Measurements from ENCODE around the gene CRYGA. TPM values are rescaled to one million over a fixed set of nuclear protein-coding genes. Genes with fewer than 3 reads are reported as not detected.

The CRYGA gene
- total RNA-seq, 5 donors from 2014 or later (not counting 1 experiment from before 2014, with no cell fraction given) = not detected

DNA sequence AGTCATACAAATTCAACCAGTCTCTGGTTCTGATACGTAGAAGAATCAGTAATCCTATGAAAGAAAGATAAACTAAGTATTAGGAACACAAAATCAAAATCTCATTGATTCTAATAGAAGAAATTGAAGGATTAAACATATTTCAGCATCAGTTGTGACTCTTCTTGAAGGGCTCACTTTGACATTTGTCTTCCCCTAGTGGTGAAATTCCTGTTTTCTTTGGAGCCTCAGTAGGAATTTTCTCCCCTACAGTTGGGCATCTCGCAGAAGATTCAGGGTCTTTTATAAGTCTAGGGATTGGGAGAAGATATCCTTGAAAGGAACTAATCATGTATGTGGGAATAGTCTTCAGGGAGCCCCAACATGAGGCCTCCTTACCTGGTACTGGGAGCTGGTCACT lies 14.6 kb downstream of the CRYGA start:
- ChIA-PET CTCF (no interaction called here), POLR2A (no interaction called here)
- no CpG with 5 or more reads among the region's 2 CpGs for WGBS (ENCODE audit: insufficient coverage)
- no peak overlapping the region for H3K27ac ChIP-seq (ENCODE audit: low read length)
- no peak for DNase-seq
- no peaks in the 10 kb centered on the region for H3K4me1 Mint-ChIP-seq
- no peak for ATAC-seq (replicated peaks in 1 of 4)
- H3K4me3 ChIP-seq (ENCODE audit: control insufficient read depth in 1 of 2, extremely low read depth in 1 of 2, low read length in 1 of 2) = no peak overlapping the region
- no peaks in the 10 kb centered on the region for H3K36me3 Mint-ChIP-seq
- H3K4me1 ChIP-seq (ENCODE audit: control insufficient read depth in 1 of 2, extremely low read depth in 1 of 2, insufficient read depth in 2 of 2, low read length in 2 of 2) = no peaks in the 10 kb centered on the region
- H3K9me3 ChIP-seq = no peaks in the 10 kb centered on the region
- peaks cover 8 to 15% (median 13%) of the 10 kb centered on the region in 3 donors for H3K9me3 Mint-ChIP-seq
- peaks cover 6 to 7% of the 10 kb centered on the region in 2 donors for H3K27me3 Mint-ChIP-seq
- H3K36me3 ChIP-seq (ENCODE audit: control insufficient read depth in 2 of 2, extremely low read depth in 1 of 2, insufficient read depth in 1 of 2, low read length in 1 of 2) = no peaks in the 10 kb centered on the region
- H3K27ac Mint-ChIP-seq = no peak overlapping the region
- no peak overlapping the region for H3K4me3 Mint-ChIP-seq
- H3K27me3 ChIP-seq (replicated peaks in 1 of 2; ENCODE audit: control insufficient read depth in 2 of 2, extremely low read depth in 1 of 2, insufficient read depth in 2 of 2, low read length in 1 of 2) = peaks cover 0 to 4% of the 10 kb centered on the region in 2 experiments

DNA sequence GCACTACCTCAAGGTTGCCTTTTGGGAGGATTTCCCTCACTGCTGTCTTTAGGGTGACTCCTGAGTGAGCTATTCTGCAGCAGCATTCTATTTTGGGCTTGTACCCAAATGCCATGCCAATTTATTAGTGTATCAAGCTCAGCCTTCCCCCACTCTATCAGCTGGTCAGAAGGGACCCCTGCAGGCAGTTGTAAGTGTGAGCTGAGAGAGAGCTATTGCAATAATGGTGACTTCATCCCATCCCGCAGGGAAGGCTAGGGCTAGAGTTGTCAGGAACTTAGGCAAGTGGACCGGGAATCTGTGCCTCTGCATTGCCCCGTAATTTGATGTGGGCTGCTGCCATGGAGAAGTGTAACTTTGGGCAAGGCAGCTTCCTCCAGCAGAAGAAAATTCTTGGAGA lies 15.6 kb downstream of the CRYGA start:
- WGBS (ENCODE audit: insufficient coverage) = 88% methylated on average over 3 of the region's 3 CpGs
- ATAC-seq (replicated peaks in 1 of 4) (no peak), DNase-seq (no peak)
- POLR2A ChIA-PET = no interaction called here
- H3K27ac Mint-ChIP-seq = no peak overlapping the region
- CTCF ChIA-PET = interaction anchor here in 1 of 2 donors (0.6 kb wide), 1 partner anchor 11 kb away, joined by 7 read pairs; no protein-coding TSS in a partner anchor
- peaks cover 8 to 15% (median 13%) of the 10 kb centered on the region in 3 donors for H3K9me3 Mint-ChIP-seq
- H3K27me3 Mint-ChIP-seq = peaks cover 6 to 7% of the 10 kb centered on the region in 2 donors
- peaks cover 0 to 4% of the 10 kb centered on the region in 2 experiments for H3K27me3 ChIP-seq (replicated peaks in 1 of 2; ENCODE audit: control insufficient read depth in 2 of 2, extremely low read depth in 1 of 2, insufficient read depth in 2 of 2, low read length in 1 of 2)
- H3K4me1 Mint-ChIP-seq = no peaks in the 10 kb centered on the region
- no peaks in the 10 kb centered on the region for H3K36me3 Mint-ChIP-seq
- H3K4me1 ChIP-seq (ENCODE audit: control insufficient read depth in 1 of 2, extremely low read depth in 1 of 2, insufficient read depth in 2 of 2, low read length in 2 of 2) = no peaks in the 10 kb centered on the region
- H3K9me3 ChIP-seq = no peaks in the 10 kb centered on the region
- no peaks in the 10 kb centered on the region for H3K36me3 ChIP-seq (ENCODE audit: control insufficient read depth in 2 of 2, extremely low read depth in 1 of 2, insufficient read depth in 1 of 2, low read length in 1 of 2)
- H3K27ac ChIP-seq (ENCODE audit: low read length) = no peak overlapping the region
- no peak overlapping the region for H3K4me3 Mint-ChIP-seq
- H3K4me3 ChIP-seq (ENCODE audit: control insufficient read depth in 1 of 2, extremely low read depth in 1 of 2, low read length in 1 of 2) = no peak overlapping the region

GRCh38 chr2:208147008-208147407 lies 16.4 kb downstream of the CRYGA start:
- POLR2A ChIA-PET = no interaction called here
- Mint-ChIP-seq H3K4me3 (no peak overlapping the region), H3K27me3 (peaks cover 6 to 7% of the 10 kb centered on the region in 2 donors), H3K36me3 (no peaks in the 10 kb centered on the region), H3K9me3 (peaks cover 8 to 14% (median 13%) of the 10 kb centered on the region in 3 donors), H3K4me1 (no peaks in the 10 kb centered on the region), H3K27ac (no peak overlapping the region)
- ATAC-seq (replicated peaks in 1 of 4) = no peak
- peaks cover 0 to 4% of the 10 kb centered on the region in 2 experiments for H3K27me3 ChIP-seq (replicated peaks in 1 of 2; ENCODE audit: control insufficient read depth in 2 of 2, extremely low read depth in 1 of 2, insufficient read depth in 2 of 2, low read length in 1 of 2)
- no peaks in the 10 kb centered on the region for H3K4me1 ChIP-seq (ENCODE audit: control insufficient read depth in 1 of 2, extremely low read depth in 1 of 2, insufficient read depth in 2 of 2, low read length in 2 of 2)
- no peak overlapping the region for H3K4me3 ChIP-seq (ENCODE audit: control insufficient read depth in 1 of 2, extremely low read depth in 1 of 2, low read length in 1 of 2)
- H3K36me3 ChIP-seq (ENCODE audit: control insufficient read depth in 2 of 2, extremely low read depth in 1 of 2, insufficient read depth in 1 of 2, low read length in 1 of 2) = no peaks in the 10 kb centered on the region
- CTCF ChIA-PET = interaction anchor here (0.7 kb wide), 2 partner anchors 180 to 366 kb away, joined by 4 to 5 read pairs; no protein-coding TSS in a partner anchor
- H3K27ac ChIP-seq (ENCODE audit: low read length) = no peak overlapping the region
- no peak for DNase-seq
- no peaks in the 10 kb centered on the region for H3K9me3 ChIP-seq

- no peak within 1 kb of the TSS for H3K4me3 ChIP-seq (ENCODE audit: control insufficient read depth in 1 of 2, extremely low read depth in 1 of 2, low read length in 1 of 2)
- H3K27me3 ChIP-seq (replicated peaks in 1 of 2; ENCODE audit: control insufficient read depth in 2 of 2, extremely low read depth in 1 of 2, insufficient read depth in 2 of 2, low read length in 1 of 2) = peaks cover 0 to 4% of the 10 kb centered on the region in 2 experiments
- 79% methylated on average over 6 of the region's 6 CpGs for whole genome bisulfite sequencing (ENCODE audit: insufficient coverage)
- H3K27me3 Mint-ChIP-seq = peaks cover 6 to 7% of the 10 kb centered on the region in 2 donors
- peaks cover 7% of the 10 kb centered on the region in 3 donors for H3K9me3 Mint-ChIP-seq
- no peaks in the 10 kb centered on the region for H3K4me1 Mint-ChIP-seq
- ChIA-PET POLR2A (no interaction called here), CTCF (interaction anchor here in 1 of 2 donors (0.6 to 0.7 kb wide), 3 partner anchors 365 to 1756 kb away, joined by 4 to 5 read pairs (median 5); no protein-coding TSS in a partner anchor)
- no peaks in the 10 kb centered on the region for H3K36me3 ChIP-seq (ENCODE audit: control insufficient read depth in 2 of 2, extremely low read depth in 1 of 2, insufficient read depth in 1 of 2, low read length in 1 of 2)
- H3K27ac Mint-ChIP-seq = no peak within 1 kb of the TSS
- ATAC-seq (replicated peaks in 1 of 4) = no peak
- DNase-seq = no peak
- no peaks in the 10 kb centered on the region for H3K36me3 Mint-ChIP-seq
- no peaks in the 10 kb centered on the region for H3K9me3 ChIP-seq
- H3K27ac ChIP-seq (ENCODE audit: low read length) = no peak within 1 kb of the TSS
- H3K4me3 Mint-ChIP-seq = no peak within 1 kb of the TSS
- no peaks in the 10 kb centered on the region for H3K4me1 ChIP-seq (ENCODE audit: control insufficient read depth in 1 of 2, extremely low read depth in 1 of 2, insufficient read depth in 2 of 2, low read length in 2 of 2)
Observed at GRCh38 chr2:208146006-208146405, 17.4 kb downstream of the CRYGA start, which contains the start of gene CRYGB. Gene CRYGB (minus strand): TSS chr2:208146158. CDS start chr2:208146120, 38 bp downstream.

DNA sequence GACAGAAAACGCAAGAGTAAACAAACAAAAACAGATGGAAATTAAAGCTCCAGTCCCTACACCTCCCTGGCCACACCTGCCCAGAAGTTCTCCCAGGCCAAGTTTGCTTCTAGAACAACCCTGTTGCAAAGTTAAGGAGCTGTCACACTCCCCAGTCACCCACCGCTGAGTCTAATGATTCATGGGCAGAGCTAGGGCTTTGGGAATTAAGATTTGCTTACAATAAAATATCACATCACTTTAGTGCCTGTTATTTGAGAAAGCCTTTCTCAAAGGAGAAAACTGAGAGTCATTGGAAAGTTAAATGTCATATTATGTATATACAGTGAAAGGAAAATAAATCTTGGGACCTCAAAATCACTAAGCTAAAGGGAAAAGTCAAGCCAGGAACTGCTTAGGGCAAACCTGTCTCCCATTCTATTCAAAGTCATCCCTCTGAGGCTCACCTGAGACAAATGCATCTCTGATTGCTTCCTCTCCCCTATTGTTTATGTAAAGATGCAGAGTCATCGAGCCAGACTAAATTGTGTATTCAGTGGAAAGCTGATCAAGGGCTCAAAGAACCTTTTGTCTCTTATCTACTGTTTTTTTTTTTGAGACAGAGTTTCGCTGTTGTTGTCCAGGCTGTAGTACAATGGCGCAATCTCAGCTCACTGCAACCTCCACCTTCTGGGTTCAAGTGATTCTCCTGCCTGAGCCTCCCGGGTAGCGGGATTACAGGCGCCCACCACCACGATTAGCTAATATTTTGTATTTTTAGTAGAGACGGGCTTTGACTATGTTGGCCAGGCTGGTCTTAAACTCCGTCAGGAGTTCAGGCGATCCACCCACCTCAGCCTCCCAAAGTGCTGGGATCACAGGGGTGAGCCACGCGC lies 20.2 kb downstream of the CRYGA start:
- H3K4me3 ChIP-seq (ENCODE audit: control insufficient read depth in 1 of 2, extremely low read depth in 1 of 2, low read length in 1 of 2) = no peak overlapping the region
- ChIA-PET POLR2A (no interaction called here), CTCF (no interaction called here)
- no peak for ATAC-seq (replicated peaks in 1 of 4)
- WGBS (ENCODE audit: insufficient coverage) = 68% methylated on average over 4 of the region's 14 CpGs
- Mint-ChIP-seq H3K9me3 (peaks cover 0 to 2% (median 0%) of the 10 kb centered on the region in 3 donors), H3K27me3 (peaks cover 1 to 6% of the 10 kb centered on the region in 2 donors), H3K36me3 (no peaks in the 10 kb centered on the region), H3K4me3 (no peak overlapping the region), H3K27ac (no peak overlapping the region), H3K4me1 (no peaks in the 10 kb centered on the region)
- no peaks in the 10 kb centered on the region for H3K9me3 ChIP-seq
- H3K36me3 ChIP-seq (ENCODE audit: control insufficient read depth in 2 of 2, extremely low read depth in 1 of 2, insufficient read depth in 1 of 2, low read length in 1 of 2) = no peaks in the 10 kb centered on the region
- DNase-seq = no peak
- H3K27me3 ChIP-seq (replicated peaks in 1 of 2; ENCODE audit: control insufficient read depth in 2 of 2, extremely low read depth in 1 of 2, insufficient read depth in 2 of 2, low read length in 1 of 2) = peaks cover 0 to 4% of the 10 kb centered on the region in 2 experiments
- no peaks in the 10 kb centered on the region for H3K4me1 ChIP-seq (ENCODE audit: control insufficient read depth in 1 of 2, extremely low read depth in 1 of 2, insufficient read depth in 2 of 2, low read length in 2 of 2)
- no peak overlapping the region for H3K27ac ChIP-seq (ENCODE audit: low read length)

DNA sequence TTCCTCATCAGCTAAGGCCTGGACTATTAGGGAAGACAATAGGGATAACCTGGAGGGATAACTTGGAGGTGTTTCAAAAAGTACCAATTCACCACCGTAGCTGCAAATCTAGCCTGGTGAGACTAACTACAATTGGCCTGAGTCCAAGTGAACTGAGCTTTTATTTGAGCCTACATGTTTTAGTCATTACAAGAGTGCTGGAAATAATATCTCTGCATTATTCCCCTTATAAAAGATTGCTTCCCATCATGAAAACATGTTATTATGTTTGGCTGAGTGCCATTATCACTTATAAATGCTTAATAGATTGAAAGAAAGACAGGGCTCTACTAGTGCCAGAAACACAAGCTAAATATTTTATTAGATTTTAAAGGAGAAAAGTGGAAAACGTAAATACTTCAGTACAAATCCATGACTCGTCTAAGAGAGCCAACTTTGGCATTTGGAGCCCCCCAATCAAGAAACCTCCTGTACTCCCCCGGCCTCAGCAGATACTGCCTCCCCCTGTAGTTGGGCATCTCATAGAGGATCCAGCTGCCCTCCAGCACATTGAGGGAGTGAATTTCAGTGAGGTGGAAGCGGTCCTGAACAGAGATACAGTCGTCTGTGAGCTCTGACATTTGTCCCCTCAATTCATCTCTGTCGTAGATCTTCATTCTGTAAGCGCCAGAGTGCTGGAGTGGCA lies 21.0 kb downstream of the CRYGA start:
- H3K9me3 Mint-ChIP-seq = peaks cover 0 to 2% (median 0%) of the 10 kb centered on the region in 3 donors
- Histone ChIP-seq H3K9me3 (no peaks in the 10 kb centered on the region), H3K27ac (ENCODE audit: low read length) (no peak overlapping the region), H3K4me1 (ENCODE audit: control insufficient read depth in 1 of 2, extremely low read depth in 1 of 2, insufficient read depth in 2 of 2, low read length in 2 of 2) (no peaks in the 10 kb centered on the region), H3K27me3 (replicated peaks in 1 of 2; ENCODE audit: control insufficient read depth in 2 of 2, extremely low read depth in 1 of 2, insufficient read depth in 2 of 2, low read length in 1 of 2) (no peaks in the 10 kb centered on the region), H3K36me3 (ENCODE audit: control insufficient read depth in 2 of 2, extremely low read depth in 1 of 2, insufficient read depth in 1 of 2, low read length in 1 of 2) (no peaks in the 10 kb centered on the region), H3K4me3 (ENCODE audit: control insufficient read depth in 1 of 2, extremely low read depth in 1 of 2, low read length in 1 of 2) (no peak overlapping the region)
- ChIA-PET CTCF (no interaction called here), POLR2A (no interaction called here)
- H3K36me3 Mint-ChIP-seq = no peaks in the 10 kb centered on the region
- H3K27me3 Mint-ChIP-seq = peaks cover under 1 to 1% of the 10 kb centered on the region in 2 donors
- H3K4me1 Mint-ChIP-seq = no peaks in the 10 kb centered on the region
- H3K4me3 Mint-ChIP-seq = no peak overlapping the region
- 100% methylated on average over 2 of the region's 8 CpGs for WGBS (ENCODE audit: insufficient coverage)
- H3K27ac Mint-ChIP-seq = no peak overlapping the region
- ATAC-seq (replicated peaks in 1 of 4) (no peak), DNase-seq (no peak)
